Measurements from ENCODE around the gene CFLAR.
"Not testable (repeated sequence)": the region's sequence is repeated elsewhere in the genome, so short reads cannot be mapped to it uniquely, and the experiment has no call there.

The CFLAR gene

GRCh38 chr2:201118961-201119854 lies 3.2 kb downstream of the CFLAR start:
- peak; percentile 49 for DNase-seq (ENCODE audit: low spot score)
- no peak for FAIRE-seq

GRCh38 chr2:201122276-201122675 lies 6.3 kb downstream of the CFLAR start:
- FAIRE-seq, result no peak

GRCh38 chr2:201126308-201127151 lies 10.6 kb downstream of the CFLAR start:
- FAIRE-seq, result no peak
- DNase-seq (ENCODE audit: low spot score), result no peak

More at GRCh38 chr2:201122276-201122675, 6.3 kb downstream of the CFLAR start:
- DNase-seq (ENCODE audit: low spot score), result peak; percentile 10

GRCh38 chr2:201127152-201127511 lies 11.2 kb downstream of the CFLAR start:
- no peak for DNase-seq (ENCODE audit: low spot score)
- FAIRE-seq, result no peak

- FAIRE-seq (peak; percentile 83), DNase-seq (ENCODE audit: low spot score) (peak; percentile 76)
Observed at GRCh38 chr2:201127570-201127969, 11.6 kb downstream of the CFLAR start.

GRCh38 chr2:201128033-201128432 lies 12.1 kb downstream of the CFLAR start:
- DNase-seq (ENCODE audit: low spot score) (no peak), FAIRE-seq (no peak)

GRCh38 chr2:201128933-201129505 lies 13.1 kb downstream of the CFLAR start:
- peak; percentile 75 for FAIRE-seq
- DNase-seq (ENCODE audit: low spot score), result peak; percentile 84

- DNase-seq (ENCODE audit: low spot score) (peak; percentile 89), FAIRE-seq (peak; percentile 82)
Observed at GRCh38 chr2:201130524-201131186, 14.7 kb downstream of the CFLAR start.

- no peak for FAIRE-seq
- DNase-seq (ENCODE audit: low spot score), result no peak
Observed at GRCh38 chr2:201132518-201132917, 16.6 kb downstream of the CFLAR start.

GRCh38 chr2:201135386-201135785 lies 19.4 kb downstream of the CFLAR start:
- FAIRE-seq, result peak; percentile 95
- DNase-seq (ENCODE audit: low spot score), result peak; percentile 98

GRCh38 chr2:201136889-201137321 lies 20.9 kb downstream of the CFLAR start:
- DNase-seq (ENCODE audit: low spot score) (peak; percentile 40), FAIRE-seq (peak; percentile 48)

GRCh38 chr2:201137505-201138400 lies 21.8 kb downstream of the CFLAR start:
- no peak for DNase-seq (ENCODE audit: low spot score)
- no peak for FAIRE-seq

- no peak for DNase-seq (ENCODE audit: low spot score)
- no peak for FAIRE-seq
Observed at GRCh38 chr2:201138401-201138970, 22.5 kb downstream of the CFLAR start.

GRCh38 chr2:201138986-201139781 lies 23.2 kb downstream of the CFLAR start:
- FAIRE-seq; DNase-seq (ENCODE audit: low spot score): not testable (repeated sequence)

GRCh38 chr2:201139836-201140604 lies 24.1 kb downstream of the CFLAR start:
- DNase-seq (ENCODE audit: low spot score) (no peak), FAIRE-seq (no peak)

- DNase-seq (ENCODE audit: low spot score) (no peak), FAIRE-seq (no peak)
Observed at GRCh38 chr2:201144101-201145051, 28.4 kb downstream of the CFLAR start.

GRCh38 chr2:201148434-201148990 lies 32.5 kb downstream of the CFLAR start:
- DNase-seq (ENCODE audit: low spot score), result no peak
- FAIRE-seq, result no peak
